NCI-H748 treated with DMSO at 0.1 percent for 48 hours (cell line): ENCODE results near the gene TEC.

Experiments
- DNase-seq: peaks from one replicate; lab custom pipeline; 2025; lab: John Stamatoyannopoulos, UW

TEC gene

DNA sequence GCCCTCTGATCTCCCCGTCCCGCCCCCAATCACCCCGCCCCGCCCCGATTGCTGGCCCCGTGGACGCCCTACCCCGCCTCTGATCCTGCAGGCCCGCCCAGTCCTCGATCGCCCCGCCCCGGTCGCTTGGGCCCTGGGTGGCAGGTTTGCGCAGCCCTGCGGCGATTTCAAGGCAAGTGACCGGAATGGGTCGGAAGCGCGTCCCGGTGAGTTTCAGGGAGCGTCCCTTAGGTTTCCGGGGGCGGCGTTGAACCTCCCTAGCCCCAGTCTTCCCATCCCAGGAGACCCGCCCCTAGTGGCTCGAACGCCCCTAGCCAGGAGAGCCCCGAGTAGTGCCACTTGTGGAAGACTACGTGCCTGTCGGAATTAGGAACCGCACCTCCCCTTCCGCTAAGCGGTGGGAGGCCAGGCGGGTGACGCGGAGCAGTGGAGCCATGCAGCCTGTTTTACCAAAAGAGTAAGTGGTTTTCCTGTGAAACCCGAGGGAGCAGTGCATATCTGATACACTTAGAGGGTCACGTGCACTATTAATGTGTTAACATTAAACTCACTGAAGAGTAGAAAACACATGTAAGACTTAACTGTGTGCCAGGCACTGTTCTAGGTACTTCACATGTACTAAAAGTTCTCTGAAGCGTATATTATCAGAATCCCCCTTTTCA lies 354 bp upstream of the TEC start:
- peak; percentile 60 for DNase-seq

DNA sequence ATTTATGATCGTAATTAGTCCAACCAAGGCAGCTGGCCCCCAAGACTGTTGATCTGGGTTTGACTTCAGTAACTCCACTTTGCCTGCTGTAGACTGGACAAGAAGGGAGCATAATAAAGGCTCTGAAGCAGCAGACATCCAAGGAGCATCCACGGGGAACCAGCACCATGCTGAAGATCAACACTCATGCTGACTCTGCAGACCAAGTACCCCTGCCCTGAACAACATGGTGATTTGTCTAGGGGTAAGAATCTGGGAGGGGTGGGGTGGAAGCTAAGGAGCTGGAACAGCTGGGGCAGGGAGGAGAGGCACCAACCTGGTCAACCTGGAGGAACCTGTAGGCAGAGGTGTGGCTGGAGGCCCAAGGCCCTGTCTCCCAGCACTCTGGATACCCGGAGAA lies 2.1 kb downstream of the TEC start:
- DNase-seq: no peak

DNA sequence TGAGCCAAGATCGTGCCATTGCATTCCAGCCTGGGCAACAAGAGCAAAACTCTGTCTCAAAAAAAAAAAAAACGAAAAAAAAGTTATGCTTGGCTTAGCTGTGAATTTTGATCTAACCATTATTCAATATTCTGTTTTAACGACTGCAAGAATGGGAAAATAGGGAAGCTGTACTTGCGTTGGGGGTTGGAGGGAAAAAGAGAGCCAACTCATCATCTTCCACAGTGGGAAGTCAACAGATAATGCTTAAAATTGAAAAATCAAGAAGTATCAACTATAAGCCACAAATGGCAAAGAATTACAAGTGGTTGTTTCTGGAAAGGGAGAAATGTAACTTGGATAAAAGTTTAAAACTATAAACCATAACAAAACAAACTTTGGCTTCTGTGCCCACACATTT lies 2.9 kb downstream of the TEC start:
- no peak for DNase-seq

DNA sequence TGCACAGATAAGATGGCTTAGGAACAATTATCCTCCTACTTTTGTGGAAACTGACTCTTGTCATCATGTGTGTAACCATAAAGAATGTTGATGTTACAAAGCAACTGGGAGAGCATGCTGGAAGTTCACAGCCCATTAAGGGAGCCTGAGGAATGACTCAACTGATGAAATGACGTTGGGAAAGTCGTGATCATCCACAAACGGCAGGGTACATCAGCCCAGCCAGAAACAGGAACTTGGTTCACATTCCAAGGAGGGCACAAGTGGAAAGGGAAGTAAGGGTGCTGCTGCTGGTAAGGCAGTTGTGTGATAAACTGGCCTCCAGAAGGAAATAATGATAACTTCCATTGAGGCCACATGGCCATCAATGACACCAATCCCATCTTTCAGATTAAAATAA lies 6.7 kb downstream of the TEC start:
- DNase-seq: no peak

DNA sequence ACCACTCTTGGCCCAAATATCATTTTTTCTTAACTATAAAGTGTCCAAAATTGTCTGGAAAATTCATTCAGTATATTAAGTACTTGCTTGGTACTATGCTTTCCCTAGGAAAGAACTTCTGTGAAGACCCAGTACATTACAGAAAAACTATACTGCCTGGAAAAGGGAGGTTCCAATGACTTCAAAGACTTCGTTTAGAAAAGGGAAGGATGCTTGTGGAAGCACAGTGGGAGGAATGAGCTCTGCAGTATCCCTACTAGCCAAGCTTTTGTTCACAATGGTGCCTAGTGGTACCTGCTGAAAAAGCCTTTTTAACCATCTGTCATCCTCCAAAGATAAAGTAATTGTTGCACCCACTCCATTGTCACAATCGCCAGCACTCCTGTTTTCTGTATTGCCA lies 7.2 kb downstream of the TEC start:
- no peak for DNase-seq

DNA sequence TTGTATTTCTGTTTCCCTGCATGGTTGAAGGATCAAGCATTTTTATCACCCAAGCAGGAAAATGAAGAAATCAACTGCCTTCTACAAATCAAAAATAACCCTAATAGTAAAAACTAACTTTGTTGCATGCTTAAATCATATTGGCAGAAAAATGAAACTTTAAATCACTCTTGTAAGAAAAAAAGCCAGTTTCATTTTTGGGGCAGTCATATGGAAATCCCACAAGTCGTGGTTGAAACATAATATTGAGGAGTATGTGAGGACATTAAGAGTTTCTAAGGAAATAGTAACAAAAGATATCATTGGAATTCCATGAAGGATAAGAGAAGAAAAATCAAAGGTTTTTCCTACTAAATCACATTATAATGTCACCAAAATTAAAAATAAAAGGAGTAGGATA lies 8.4 kb downstream of the TEC start:
- DNase-seq: no peak

DNA sequence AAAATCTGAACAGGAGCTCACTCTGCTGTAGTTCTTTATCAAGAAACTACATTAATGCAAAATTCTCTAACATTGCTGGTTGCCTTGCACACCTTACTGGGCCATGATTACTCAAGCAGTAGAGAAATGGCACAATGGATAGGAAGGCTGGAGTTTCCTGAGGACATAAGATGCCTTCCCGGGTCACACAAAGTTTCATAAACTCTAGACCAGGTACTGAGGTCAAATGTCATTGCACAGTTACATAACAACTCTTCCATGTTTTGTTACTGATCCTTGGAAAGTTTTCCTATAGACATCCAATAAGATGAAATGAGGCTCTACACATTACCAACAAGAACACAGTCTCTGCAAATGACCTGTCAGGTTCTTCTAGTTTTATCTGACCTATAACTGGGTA lies 9.9 kb downstream of the TEC start:
- DNase-seq: no peak

DNA sequence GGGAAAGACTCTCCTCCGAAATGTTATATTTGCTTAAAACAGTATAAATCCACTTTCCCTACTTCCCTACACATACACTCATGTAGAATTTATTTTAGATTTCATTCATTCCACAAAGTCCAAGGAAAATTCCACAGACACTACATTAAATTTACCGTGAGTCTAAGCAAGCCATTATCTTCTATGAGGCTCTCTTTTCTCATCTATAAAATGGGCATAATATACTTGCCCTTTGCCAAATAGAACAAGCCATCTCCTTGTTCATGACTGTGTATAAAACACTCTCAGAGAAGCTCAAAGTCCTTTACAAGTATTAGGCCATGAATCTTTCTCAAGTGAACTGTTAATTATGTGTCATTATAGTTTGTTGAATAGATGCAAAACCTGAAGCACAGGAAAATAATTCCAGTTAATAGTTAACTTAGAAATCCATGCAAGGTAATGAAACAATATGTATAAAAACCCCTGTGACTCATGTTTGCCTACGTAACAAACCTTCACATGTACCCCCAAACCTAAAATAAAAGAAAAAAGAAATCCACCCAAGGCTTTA lies 10.7 kb downstream of the TEC start:
- no peak for DNase-seq

DNA sequence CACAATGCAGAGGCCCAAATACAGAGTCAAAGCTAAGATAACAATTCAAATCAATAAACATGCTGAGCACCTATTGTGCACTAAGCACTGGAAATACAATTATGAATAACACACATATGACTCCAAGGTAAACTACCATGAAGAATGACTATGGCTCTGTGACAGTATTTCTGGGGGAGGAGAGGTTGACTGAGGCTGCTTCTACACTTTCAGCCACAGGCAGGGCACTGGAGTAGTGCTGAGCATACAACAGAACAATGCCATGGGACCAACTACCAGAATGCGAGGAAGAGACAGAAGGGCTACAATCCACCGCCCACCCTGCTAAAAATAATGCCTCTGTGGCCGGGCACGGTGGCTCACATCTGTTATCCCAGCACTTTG lies 13.7 kb downstream of the TEC start:
- no peak for DNase-seq

DNA sequence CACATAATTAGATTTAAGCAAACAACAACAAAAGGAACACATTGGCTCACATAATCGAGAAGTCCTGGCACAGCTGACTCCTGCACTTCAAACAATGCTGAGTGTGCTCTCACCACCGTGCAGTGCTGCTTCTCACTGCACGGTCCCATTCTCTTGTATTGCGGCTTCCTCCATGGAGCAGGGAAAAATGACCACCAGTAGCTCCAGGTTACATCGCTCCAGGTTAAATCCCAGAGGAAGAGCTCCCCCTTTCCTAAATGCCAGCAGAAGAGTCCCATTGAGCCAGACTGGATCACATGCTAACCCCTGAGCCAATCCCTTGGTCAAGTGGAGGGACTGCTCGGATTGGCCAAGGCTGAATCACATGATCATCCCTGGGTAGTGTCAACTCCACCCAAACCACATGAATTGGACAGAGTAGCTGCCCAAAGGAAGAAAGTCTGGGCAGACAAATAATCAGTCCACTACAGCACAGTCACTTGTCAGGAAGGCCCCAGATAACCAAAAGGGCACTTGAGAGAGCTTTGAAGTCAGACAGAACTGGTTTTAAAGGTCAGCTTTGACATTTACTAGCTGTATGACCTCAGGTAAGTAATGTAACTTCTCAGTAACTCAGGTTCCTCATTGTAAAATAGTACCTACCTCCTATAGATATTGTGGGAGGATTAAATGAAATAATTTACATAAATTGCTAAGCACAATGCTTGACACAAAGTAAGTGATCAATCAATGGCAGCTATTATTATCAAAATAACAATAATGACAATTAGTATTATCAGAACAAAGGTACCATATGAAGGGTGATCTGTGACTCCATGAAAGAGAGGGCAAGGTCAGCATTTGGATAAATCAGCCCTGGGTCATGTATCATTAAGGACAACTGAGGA lies 14.3 kb downstream of the TEC start:
- DNase-seq: no peak

DNA sequence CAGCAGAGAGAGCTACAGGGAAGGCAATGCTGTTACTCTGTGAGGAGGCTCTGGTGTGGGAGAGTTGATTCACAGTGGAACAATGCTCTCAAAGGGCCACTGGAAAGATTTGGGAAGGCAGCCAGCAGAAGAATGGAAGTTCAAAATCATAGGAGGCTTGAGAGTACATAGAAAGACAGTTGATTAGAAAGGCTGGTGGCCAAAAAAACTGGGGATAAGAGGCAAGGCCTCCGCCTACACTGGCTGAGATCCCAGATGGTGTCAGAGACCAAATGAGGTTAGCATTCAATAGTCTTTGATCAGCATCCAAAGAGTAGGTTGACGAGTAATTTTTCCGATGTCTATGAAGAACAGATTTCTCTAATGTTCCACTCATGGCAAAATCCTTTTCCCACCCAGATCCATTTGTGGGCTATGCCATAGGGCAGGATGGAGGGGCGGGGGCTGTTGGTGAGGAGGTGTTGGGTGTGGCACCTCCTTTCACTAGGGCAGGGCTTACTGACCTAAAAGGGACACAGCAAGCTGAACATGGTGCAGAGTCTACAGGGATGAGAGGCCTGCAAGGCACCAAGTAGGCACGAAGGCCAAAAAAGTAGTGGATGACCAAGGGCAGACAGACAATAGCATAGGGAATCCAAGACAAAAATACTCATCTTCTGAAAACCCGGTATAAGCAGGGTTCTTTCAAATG lies 15.1 kb downstream of the TEC start:
- no peak for DNase-seq

DNA sequence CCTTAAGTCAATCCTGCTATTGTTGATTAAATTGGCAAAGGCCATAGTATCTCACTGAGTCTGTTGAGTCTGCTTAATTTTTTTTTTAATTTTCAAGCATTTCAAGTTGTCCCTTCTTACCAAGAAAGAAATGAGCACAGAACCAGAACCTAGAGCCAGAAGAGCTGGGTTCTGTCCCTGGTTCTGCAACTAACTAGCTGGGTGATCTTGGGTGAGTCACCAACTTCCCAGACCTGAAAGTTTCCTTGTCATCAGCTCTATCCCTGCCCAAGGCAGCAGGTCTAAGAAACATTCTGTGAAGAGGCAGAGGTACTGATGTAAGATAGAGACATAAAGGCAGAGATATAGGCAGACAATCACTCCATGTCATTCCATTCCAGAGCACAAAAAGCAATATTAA lies 17.3 kb downstream of the TEC start:
- no peak for DNase-seq

DNA sequence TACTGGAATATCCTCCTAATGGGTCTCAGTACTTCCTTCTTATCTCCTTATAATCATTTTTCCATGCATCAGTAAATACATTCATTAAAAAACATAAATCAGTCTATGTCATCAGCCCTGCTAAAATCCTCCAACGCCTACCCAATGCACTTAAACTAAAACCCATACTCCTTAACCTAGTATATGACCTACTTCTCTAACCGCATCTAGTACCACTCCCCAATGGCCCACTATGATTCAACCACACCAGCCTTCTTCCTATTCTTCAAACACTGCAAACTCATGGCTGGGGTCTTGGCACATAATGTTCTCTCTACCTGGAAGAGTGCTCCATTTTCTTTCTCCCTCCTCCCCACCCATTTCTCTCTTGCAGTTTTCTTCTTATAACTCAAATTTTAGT lies 18.7 kb downstream of the TEC start:
- no peak for DNase-seq

DNA sequence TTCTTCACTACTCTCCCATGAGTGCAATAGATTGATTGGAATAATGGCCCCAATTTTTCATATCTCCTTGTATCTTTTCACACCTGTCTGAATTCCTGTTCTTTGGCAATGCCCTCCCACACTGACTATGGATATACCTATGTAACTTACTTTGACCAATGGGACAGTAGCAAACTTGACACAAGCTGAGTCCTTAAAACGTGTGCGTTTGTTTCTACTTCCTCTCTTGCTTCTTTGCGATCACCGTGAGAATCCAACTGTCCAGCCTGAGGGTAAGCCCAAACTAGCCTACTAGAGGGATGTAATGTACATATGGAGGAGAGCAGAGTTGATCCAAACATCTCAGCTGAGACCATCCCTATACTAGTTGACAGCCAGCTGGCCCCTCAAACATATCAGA lies 19.3 kb downstream of the TEC start:
- no peak for DNase-seq

DNA sequence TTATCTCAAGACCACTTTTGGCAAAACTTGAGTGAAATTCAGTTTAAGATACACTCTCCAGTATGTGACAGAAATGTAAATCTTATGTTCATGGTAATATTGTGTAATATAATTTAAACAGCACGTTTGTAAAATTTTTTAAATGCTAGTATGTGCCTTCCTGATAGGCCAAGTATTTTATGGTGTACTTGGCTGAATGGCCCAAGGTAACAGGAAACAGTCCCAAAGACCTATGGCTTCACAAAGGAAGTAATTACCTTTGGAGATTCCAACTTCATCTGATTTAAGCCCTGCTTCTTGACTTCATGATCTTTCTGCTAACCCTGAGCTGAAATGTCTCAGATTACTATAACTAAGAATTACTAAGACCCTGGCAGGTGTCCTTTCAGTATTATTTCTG lies 20.3 kb downstream of the TEC start:
- no peak for DNase-seq

DNA sequence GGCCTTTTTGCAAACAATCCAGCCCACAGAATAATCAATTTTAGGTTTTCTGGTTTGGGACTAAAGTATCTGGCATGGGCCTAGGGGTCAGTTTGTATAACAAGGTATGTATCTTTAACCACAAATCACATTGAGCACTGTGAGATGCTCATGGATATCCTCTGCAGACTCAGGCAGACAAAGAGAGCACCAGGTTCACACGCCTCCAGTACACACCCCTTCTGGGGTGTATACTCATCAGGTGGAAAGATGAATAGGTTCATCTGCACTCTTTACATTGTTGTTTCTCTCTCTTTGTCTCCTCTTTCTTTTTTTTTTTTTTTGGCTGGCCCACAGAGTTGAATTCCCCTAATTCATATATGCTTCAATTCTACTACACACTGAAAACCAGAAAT lies 21.1 kb downstream of the TEC start:
- no peak for DNase-seq

DNA sequence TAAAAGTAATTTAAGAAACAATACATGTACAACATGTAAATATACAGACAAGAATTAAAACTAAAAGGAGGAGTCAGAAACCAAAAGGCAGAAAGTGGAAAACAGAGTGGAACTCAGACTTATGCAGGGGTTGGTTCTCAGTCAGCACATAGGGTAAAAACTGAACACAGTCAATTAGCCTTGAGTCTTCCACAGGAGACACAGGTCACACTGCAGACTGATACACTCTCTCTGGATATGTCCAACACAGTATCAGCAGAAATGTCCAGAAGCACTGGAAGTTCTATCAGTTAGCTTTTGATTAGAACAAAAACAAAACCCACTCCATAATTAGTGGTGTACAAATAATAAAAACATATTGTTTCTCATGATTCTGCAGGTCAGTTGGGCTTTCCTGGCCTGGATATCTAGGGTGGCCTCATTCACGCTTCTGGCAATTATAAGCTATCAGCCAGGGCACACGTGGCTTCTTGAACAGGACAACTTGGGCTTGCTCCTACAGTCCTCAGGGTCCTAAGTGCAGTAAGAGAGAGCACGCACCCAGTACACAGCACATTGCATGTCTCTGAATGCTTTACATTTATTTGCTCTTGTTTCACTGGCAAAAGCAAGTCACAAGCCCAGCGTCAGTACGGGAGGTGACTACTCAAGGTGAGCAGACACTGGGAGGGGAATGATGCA lies 21.6 kb downstream of the TEC start:
- DNase-seq: no peak

DNA sequence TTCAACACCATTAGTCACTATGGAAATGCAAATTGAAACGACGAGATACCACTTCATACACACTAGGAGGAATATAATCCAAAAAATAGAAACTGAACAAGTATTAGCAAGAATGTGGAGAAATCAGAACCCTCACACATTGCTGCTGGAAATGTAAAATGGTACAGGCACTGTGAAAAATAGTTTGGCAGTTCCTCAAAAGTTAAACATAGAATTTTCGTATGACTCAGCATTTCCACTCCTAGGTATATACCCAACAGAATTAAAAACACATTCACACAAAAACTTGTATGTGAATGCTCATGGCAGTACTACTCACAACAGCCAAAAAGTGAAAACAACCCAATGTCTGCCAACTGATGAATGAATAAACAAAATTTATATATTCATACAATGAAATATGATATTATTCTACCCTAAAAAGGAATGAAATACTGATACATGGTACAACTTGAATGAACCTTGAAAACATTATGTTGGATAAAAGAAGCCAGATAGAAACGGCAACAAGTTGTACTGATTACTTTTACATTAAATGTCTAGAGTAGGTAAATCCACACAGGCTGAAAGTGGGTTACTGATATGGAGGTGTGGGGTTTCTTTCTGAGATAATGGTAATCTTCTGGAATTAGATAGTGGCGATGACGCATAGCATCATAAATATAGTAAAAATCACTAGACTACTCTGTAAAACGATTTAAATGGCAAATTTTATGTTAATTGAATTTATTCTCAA lies 22.3 kb downstream of the TEC start:
- DNase-seq: no peak

DNA sequence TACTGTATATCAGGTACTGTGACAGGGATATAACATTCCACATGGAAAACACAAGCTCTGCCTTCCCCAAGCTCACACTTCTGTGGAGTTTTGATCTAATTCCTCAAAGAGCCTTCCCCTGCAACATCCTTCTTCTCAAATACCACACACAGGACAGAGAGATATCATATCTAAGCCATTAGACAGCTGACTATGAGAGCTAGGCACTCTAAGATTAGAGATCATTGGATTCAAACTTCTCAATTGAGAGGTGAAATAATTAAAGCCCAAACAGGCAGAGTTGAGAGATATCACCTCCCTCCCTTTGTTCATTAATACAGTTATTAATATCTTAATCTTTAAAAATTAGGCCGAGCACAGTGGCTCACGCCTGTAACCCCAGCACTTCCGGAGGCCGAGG lies 25.0 kb downstream of the TEC start:
- no peak for DNase-seq

DNA sequence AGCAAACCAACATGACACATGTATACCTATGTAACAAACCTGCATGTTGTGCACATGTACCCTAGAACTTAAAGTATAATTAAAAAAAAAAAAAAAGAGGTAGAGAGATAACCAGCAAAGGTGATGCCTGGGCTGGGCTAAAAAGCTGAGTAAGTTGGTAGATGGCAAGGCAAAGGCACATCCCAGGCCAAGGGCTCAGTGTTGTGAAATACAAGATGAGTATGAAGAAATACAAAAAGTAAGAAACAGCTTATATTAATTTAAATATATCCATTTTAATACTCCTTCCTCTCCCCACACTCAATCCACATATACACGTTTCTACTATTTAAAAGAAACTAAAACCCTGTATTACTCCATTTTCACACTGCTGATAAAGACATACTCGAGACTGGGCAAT lies 25.8 kb downstream of the TEC start:
- no peak for DNase-seq

DNA sequence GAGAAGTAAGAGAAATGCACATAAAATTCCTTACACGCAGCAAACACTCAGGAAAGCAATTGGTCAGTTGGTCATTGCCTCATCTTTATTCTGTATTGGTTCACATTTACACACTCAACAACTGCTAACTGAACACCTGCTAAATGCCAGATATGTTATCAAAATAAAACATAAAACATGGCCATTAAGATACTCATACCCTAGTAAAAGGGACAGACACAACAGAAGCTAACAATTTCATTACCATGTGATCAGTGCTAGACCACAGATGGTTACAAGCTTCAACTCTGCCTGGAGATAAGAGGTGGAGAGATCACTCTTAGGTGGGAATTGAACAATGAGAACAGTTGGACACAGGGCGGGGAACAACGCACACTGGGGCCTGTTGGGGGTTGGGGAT lies 26.2 kb downstream of the TEC start:
- DNase-seq: no peak
